ENCODE measurements around the gene TRIM60. TPM values are rescaled to one million over a fixed set of nuclear protein-coding genes. Genes with fewer than 3 reads are reported as not detected.
"Not testable (repeated sequence)": the region's sequence is repeated elsewhere in the genome, so short reads cannot be mapped to it uniquely, and the experiment has no call there.

The TRIM60 gene
- total RNA-seq, 1 donor from 2014 or later = not detected

DNA sequence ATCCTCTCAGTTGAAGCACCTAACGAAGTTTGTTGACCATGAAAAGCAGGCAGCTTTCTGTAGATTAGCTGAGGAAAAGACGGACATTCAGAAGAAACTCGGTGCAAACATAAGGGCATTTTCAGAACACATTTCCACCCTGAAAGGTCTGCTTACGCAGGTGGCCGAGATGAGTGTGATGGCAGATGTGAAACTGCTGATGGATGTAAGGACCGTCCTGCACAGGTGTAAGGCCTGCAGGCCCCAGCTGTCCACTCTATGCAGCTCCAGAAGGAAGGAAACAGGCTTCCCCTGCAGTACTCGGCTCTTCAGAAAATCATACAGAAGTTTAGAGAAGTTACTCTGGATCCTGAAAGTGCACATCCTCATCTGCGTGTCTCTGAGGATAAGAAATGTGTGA, 20.8 kb upstream of the TRIM60 start:
- Mint-ChIP-seq H3K9me3 (no peaks in the 10 kb centered on the region), H3K4me3 (no peak overlapping the region), H3K27me3 (peaks cover 2% of the 10 kb centered on the region), H3K36me3 (ENCODE audit: low read depth) (no peaks in the 10 kb centered on the region), H3K4me1 (no peaks in the 10 kb centered on the region), H3K27ac (no peak overlapping the region)
- no peak for ATAC-seq (ENCODE audit: low read depth)
- DNase-seq = no peak
- POLR2A ChIA-PET = no interaction called here
- TF ChIP-seq, protein P1, sequence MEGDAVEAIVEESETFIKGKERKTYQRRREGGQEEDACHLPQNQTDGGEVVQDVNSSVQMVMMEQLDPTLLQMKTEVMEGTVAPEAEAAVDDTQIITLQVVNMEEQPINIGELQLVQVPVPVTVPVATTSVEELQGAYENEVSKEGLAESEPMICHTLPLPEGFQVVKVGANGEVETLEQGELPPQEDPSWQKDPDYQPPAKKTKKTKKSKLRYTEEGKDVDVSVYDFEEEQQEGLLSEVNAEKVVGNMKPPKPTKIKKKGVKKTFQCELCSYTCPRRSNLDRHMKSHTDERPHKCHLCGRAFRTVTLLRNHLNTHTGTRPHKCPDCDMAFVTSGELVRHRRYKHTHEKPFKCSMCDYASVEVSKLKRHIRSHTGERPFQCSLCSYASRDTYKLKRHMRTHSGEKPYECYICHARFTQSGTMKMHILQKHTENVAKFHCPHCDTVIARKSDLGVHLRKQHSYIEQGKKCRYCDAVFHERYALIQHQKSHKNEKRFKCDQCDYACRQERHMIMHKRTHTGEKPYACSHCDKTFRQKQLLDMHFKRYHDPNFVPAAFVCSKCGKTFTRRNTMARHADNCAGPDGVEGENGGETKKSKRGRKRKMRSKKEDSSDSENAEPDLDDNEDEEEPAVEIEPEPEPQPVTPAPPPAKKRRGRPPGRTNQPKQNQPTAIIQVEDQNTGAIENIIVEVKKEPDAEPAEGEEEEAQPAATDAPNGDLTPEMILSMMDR (IDR thresholded peaks at IDR 0.05) = no peak
- CTCF ChIA-PET = no interaction called here
- intact Hi-C loops (cut with micrococcal nuclease) = no loop called here

GRCh38 chr4:165011403-165011802, 20.4 kb upstream of the TRIM60 start:
- intact Hi-C loops (cut with micrococcal nuclease) = no loop called here

DNA sequence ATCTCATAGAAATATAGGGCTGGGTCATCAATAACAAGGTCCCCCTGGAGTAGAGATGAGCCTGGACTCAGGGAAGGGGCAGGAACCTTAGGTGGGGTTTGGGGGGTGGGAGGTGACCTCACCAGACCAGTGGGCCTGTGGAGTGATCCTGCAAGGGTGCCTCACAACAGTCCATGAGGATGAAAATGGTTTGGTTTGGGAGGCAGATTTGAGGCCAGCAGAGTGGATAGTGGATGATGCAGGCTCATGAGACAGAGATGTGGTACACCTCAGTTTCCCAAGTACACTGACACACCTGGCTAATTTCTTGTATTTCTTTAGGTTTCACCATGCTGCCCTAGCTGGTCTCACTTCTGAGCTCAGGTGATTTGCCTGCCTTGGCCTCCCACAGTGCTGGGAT, 18.1 kb upstream of the TRIM60 start:
- H3K9me3 Mint-ChIP-seq = no peaks in the 10 kb centered on the region
- peaks cover 2% of the 10 kb centered on the region for H3K27me3 Mint-ChIP-seq
- TF ChIP-seq, protein P1 (IDR thresholded peaks at IDR 0.05) = no peak
- POLR2A ChIA-PET = no interaction called here
- ATAC-seq (ENCODE audit: low read depth) = no peak
- H3K4me3 Mint-ChIP-seq = no peak overlapping the region
- no peaks in the 10 kb centered on the region for H3K36me3 Mint-ChIP-seq (ENCODE audit: low read depth)
- DNase-seq = no peak
- H3K4me1 Mint-ChIP-seq = no peaks in the 10 kb centered on the region
- CTCF ChIA-PET = no interaction called here
- H3K27ac Mint-ChIP-seq = no peak overlapping the region
- intact Hi-C loops (cut with micrococcal nuclease) = no loop called here

More at GRCh38 chr4:165011403-165011802, 20.4 kb upstream of the TRIM60 start:
- TF ChIP-seq, protein P1 (IDR thresholded peaks at IDR 0.05) = no peak
- DNase-seq (no peak), ATAC-seq (ENCODE audit: low read depth) (no peak)
- peaks cover 2% of the 10 kb centered on the region for H3K27me3 Mint-ChIP-seq
- H3K9me3 Mint-ChIP-seq = no peaks in the 10 kb centered on the region
- ChIA-PET POLR2A (no interaction called here), CTCF (no interaction called here)
- H3K4me1 Mint-ChIP-seq = no peaks in the 10 kb centered on the region
- H3K27ac Mint-ChIP-seq = no peak overlapping the region
- no peaks in the 10 kb centered on the region for H3K36me3 Mint-ChIP-seq (ENCODE audit: low read depth)
- no peak overlapping the region for H3K4me3 Mint-ChIP-seq

- H3K4me3 Mint-ChIP-seq = no peak overlapping the region
- ChIA-PET CTCF (no interaction called here), POLR2A (no interaction called here)
- H3K9me3 Mint-ChIP-seq = no peaks in the 10 kb centered on the region
- intact Hi-C loops (cut with micrococcal nuclease) = no loop called here
- H3K36me3 Mint-ChIP-seq (ENCODE audit: low read depth) = no peaks in the 10 kb centered on the region
- no peak overlapping the region for H3K27ac Mint-ChIP-seq
- H3K4me1 Mint-ChIP-seq = no peaks in the 10 kb centered on the region
- no peaks in the 10 kb centered on the region for H3K27me3 Mint-ChIP-seq
- DNase-seq (no peak), ATAC-seq (ENCODE audit: low read depth) (no peak)
- TF ChIP-seq, protein P1 (IDR thresholded peaks at IDR 0.05) = no peak
Observed at GRCh38 chr4:165016971-165017370, 14.8 kb upstream of the TRIM60 start.

DNA sequence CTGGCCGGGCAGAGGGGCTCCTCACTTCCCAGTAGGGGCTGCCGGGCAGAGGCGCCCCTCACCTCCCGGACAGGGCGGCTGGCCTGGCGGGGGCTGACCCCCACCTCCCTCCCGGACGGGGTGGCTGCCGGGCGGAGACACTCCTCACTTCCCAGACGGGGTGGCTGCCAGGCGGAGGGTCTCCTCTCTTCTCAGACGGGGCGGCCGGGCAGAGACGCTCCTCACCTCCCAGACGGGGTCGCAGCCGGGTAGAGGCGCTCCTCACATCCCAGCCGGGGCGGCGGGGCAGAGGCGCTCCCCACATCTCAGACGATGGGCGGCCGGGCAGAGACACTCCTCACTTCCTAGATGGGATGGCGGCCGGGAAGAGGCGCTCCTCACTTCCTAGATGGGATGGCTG, 11.8 kb upstream of the TRIM60 start:
- ATAC-seq (ENCODE audit: low read depth); H3K4me3 Mint-ChIP-seq; H3K27me3 Mint-ChIP-seq; H3K4me1 Mint-ChIP-seq; POLR2A ChIA-PET; H3K27ac Mint-ChIP-seq; H3K36me3 Mint-ChIP-seq (ENCODE audit: low read depth); H3K9me3 Mint-ChIP-seq; CTCF ChIA-PET; DNase-seq; intact Hi-C loops (cut with micrococcal nuclease): not testable (repeated sequence)

DNA sequence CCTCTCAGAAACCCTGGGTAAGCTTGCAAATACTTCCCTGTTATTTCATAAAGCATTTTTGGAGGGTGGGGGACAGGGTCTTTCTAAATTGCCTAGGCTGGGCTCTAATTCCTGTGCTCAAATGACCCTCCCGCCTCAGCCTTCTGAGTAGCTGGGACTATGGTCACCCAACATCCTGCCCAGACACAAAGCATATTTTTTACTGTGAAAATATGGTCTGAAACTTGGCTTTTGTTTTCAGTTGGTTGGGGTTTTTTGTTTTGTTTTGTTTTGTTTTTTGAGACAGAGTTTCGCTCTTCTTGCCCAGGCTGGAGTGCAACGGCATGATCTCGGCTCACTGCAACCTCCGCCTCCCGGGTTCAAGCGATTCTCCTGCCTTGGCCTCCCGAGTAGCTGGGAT, 6.0 kb upstream of the TRIM60 start:
- ATAC-seq (ENCODE audit: low read depth); DNase-seq; H3K27me3 Mint-ChIP-seq; H3K9me3 Mint-ChIP-seq; POLR2A ChIA-PET; H3K4me1 Mint-ChIP-seq; CTCF ChIA-PET; intact Hi-C loops (cut with micrococcal nuclease); H3K36me3 Mint-ChIP-seq (ENCODE audit: low read depth); H3K4me3 Mint-ChIP-seq; H3K27ac Mint-ChIP-seq: not testable (repeated sequence)
